GM12875 (cell line): ENCODE results near the gene RIN3.
"Not testable (repeated sequence)": the region's sequence is repeated elsewhere in the genome, so short reads cannot be mapped to it uniquely, and the experiment has no call there.

Experiments
- H3K4me3 ChIP-seq: one replicate; pipeline ENCODE4 v1.5.1; 2011; ENCODE audit warnings: low read depth, low read length, control low read depth
- CTCF ChIP-seq: IDR thresholded peaks from 2 replicates; pipeline ENCODE4 v1.5.1; 2011; ENCODE audit warnings: low read depth, mild to moderate bottlenecking, control low read depth, inconsistent platforms, low read length, moderate library complexity, borderline replicate concordance; ENCODE audit not compliant: insufficient read depth

Gene RIN3

GRCh38 chr14:92706386-92706785 is 192.8 kb downstream of the RIN3 start:
- TF ChIP-seq CTCF, result no peak
- no peak overlapping the region for H3K4me3 ChIP-seq

GRCh38 chr14:92709340-92710000 is 195.9 kb downstream of the RIN3 start:
- TF ChIP-seq CTCF, result no peak
- no peak overlapping the region for H3K4me3 ChIP-seq

- no peak for TF ChIP-seq CTCF
- H3K4me3 ChIP-seq, result no peak overlapping the region
Observed at GRCh38 chr14:92710001-92710341, 196.4 kb downstream of the RIN3 start.

GRCh38 chr14:92711976-92712653 is 198.5 kb downstream of the RIN3 start:
- TF ChIP-seq CTCF, result no peak
- no peak overlapping the region for H3K4me3 ChIP-seq

GRCh38 chr14:92712654-92713051 is 199.1 kb downstream of the RIN3 start:
- H3K4me3 ChIP-seq, result no peak overlapping the region
- TF ChIP-seq CTCF, result no peak

- not testable (repeated sequence) for H3K4me3 ChIP-seq
- peak; percentile 79 for TF ChIP-seq CTCF
Observed at GRCh38 chr14:92714739-92715307, 201.2 kb downstream of the RIN3 start.

GRCh38 chr14:92716131-92716530 is 202.6 kb downstream of the RIN3 start:
- TF ChIP-seq CTCF, result no peak
- H3K4me3 ChIP-seq, result no peak overlapping the region
